GM21447 (cell line): ENCODE measurements around the gene IL1R1.

Experiments
- ATAC-seq: cut with Tn5 transposase; IDR thresholded peaks from one replicate; pipeline ENCODE4 v1.9.1; 2021; ENCODE audit not compliant: unreplicated experiment

The IL1R1 gene

GRCh38 chr2:102137138-102137537 is 5.4 kb upstream of the IL1R1 start:
- ATAC-seq: no peak

GRCh38 chr2:102138331-102138730 is 4.2 kb upstream of the IL1R1 start:
- ATAC-seq: no peak

DNA sequence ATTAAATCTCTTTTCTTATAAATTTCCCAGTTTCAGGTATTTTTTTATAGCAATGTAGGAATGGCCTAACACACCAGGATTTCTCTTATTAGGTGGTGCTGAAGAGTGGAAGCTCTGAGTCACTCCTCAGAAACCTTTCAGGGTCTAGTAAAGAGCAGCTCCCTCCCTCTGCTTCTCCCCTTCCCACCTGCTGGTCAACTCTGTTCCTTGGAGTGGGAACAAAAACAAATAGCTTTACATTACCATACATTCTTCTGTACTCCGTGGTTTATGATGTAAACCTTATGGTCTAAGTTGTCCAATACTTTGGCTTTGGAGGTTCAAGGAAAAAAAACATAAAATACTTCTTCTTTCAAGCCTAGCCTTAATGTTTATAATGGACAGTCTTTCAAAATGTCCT is 2.7 kb upstream of the IL1R1 start:
- no peak for ATAC-seq

- ATAC-seq: no peak
These were observed 2.2 kb upstream of the IL1R1 start for GRCh38 chr2:102140377-102140776.

- ATAC-seq: no peak
These were observed 1.3 kb upstream of the IL1R1 start for GRCh38 chr2:102141011-102141943.

DNA sequence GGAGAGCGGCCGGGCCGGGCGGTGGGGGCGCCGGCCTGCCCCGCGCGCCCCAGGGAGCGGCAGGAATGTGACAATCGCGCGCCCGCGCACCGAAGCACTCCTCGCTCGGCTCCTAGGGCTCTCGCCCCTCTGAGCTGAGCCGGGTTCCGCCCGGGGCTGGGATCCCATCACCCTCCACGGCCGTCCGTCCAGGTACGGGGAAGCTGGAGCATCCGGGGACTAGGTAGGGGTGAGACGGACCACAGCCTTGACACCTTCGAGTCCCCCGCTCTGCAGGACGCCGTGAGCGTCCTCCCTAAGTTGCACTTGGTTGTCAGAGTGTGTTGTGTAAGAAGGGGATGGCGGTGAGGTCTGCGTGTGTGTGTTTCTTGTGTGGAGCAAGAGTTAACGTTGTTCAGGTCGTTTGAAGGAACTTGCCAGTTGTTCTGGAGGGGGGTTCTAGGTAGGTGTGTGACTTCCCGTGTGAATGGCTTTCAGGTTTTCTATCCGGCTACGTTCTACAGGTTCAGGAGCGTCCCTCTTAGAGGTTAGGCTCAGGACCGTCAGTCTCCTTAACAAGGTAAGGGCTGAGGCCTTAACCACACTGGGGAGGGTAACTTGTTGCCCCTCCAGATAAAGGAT is 393 bp downstream of the IL1R1 start:
- no peak for ATAC-seq

- no peak for ATAC-seq
These were observed 972 bp downstream of the IL1R1 start for GRCh38 chr2:102143450-102143985.

DNA sequence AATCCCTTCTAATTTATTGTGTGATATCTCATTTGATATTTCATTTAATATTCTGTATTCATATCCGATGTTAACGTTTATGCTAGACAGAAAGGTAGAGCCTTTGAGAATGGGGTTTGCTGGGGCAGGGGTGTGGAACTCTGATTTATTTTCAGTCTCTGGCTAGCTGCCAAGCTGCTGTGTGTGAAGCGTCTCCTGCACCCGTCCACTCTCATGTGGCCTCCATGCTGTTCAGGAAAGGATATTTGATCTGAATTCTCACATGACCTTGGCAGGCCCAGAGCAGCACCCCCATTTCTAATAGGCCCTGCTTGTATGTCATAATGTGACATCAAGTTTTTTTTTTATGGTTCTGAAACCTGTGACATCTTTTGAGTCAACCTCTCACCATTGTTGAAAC is 1.6 kb downstream of the IL1R1 start:
- no peak for ATAC-seq

DNA sequence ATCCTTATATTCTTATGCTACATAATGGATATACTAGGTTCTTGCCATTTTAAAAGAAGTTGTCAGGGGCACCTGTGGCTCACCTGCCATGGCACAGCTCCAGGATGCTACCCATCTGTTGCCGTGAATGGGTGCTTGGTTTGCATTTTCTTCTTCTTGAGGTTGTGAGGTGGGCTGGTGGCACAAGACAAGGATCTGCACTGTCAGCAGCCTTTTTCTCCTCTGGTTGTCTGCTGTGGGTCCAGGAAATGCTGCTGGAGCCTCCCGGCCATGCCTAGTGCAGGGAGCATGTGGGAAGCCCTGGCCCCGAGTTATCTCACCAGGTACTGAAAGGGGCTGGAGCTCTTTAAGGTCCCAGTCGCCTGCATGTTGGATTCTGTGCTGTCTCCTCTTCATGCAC is 2.6 kb downstream of the IL1R1 start:
- ATAC-seq: no peak

- no peak for ATAC-seq
These were observed 3.4 kb downstream of the IL1R1 start for GRCh38 chr2:102145934-102146333.

GRCh38 chr2:102147935-102148334 is 5.4 kb downstream of the IL1R1 start:
- ATAC-seq: no peak

DNA sequence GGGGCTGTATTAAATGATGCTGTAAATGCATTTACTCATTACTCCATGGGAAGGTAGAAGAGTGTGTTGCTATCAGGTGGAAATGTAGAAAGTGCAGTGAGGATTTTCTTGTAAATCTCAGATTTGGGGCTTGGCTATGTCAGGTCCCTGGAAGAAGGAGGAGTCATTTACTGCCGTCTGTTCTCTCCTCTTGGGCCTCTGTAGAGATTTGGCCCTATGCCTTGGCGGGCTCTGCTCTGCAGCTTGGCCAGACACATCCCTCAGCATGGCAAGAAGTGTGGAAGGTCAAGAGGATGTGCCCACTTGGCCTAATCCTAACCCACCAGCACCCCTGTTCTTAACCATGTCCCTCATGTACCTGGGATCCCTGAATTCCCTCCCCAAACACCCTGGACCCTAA is 6.7 kb downstream of the IL1R1 start:
- no peak for ATAC-seq

DNA sequence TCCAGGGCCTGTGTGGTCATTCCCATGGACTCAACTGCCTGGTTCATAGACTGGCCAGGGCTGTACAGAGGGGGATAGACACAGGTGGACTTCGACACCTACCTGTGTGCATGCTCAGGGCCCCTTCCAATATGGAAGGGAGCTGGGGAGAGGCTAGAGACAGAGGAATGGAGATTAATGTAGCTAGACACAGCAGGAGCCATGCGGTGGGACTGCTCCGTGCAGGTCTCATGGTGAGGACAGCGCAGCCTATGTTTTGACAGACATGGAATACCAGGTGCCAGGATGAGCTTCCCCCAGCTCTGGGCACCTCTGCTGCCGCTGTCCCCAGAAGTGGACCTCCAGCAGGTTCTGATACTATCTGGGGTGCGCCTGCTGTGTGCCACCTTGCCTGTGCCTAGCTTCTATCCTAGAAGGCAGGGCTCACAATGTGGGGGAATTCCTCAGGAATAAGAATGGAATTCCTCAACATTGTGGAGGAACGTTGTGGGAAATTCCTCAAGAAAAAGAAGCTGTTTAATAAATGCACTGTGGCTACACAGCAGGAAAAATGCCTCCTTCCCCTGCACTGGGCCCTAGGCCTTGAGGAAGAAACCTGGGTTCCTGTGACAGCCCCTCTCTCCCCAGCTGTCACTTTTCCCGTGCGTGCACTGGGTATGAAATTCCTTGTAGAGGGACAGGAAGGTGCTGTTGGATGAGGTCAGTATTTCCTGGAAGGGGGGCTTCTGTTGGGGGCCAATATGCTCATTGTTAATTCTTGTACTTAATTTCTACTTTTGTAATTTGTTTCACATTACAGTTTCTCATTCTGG is 7.3 kb downstream of the IL1R1 start:
- ATAC-seq: no peak

DNA sequence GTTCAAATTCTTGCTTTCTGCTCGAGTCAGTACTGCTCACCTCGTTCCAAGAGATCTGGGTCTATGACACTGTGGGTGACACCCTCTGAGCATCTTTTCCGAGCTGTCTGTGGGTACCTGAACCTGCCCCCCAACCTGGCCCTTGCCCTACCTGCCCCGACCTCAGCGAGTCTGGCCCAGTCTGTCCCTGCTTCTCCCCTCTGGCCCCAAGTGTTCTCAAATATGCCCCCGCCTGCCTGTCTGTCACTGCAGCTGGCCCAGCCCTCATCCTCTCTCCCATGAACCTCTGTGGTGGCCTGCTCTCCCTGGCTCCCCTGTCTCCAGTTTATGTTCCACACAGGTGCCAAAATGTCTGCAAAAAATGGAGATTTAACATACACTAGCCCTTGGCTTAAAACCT is 11.8 kb downstream of the IL1R1 start:
- ATAC-seq: no peak

DNA sequence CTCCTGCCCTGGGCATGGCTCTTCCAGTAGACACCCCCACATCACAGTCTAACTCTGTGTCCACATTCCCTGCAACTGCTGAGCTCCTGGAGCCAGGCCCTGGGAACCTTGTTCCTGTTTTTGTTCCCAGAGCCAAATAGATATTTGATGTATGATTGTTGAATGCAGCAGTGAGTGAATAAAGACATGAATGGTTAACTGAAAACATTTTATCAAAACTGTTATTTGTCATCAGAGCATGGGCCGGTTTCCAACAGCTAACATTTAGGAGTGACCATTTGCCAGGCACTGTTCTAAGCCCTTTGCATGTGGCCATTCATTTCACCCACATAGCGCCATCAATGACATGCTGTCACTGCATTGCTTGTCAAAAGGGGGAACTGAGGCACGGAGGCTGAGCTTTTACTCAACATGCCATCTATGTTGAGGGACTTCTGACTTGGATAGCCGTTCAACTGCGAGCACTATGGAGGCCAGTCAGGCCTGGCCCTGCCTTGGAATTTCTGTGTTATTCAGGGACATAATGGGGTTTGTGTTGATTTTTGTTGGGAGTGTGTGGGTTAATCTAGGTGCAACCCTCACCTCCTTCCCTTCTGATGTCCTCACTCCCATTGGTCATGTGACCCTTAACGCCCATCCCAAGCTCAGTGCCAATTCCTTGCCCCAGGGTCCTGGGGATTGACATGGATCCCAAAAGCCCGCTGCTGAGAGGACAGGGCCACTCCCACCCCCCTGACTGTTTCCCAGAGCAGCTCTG is 12.6 kb downstream of the IL1R1 start:
- no peak for ATAC-seq

GRCh38 chr2:102155703-102156515 is 13.4 kb downstream of the IL1R1 start:
- no peak for ATAC-seq

- no peak for ATAC-seq
These were observed 15.6 kb downstream of the IL1R1 start for GRCh38 chr2:102158011-102158755.

DNA sequence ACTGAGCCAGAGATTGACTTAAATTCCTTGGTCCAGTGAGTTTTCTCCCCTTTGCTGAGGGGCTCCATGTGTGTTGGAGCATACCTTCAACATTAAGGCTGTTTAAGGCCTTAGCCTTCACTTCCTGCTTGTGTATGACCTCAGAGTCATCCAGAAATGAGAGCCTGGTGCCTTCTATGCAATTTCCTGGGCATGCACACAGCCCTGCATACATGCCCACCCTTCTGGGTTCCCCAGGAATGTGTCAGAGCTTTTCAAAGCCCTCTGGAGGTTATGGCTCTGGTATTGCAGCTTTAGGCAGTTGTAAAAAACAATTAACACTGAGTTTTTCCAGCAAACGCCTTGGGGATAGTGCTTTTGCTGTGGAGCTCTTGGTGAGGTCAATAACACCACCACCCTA is 16.7 kb downstream of the IL1R1 start:
- no peak for ATAC-seq

DNA sequence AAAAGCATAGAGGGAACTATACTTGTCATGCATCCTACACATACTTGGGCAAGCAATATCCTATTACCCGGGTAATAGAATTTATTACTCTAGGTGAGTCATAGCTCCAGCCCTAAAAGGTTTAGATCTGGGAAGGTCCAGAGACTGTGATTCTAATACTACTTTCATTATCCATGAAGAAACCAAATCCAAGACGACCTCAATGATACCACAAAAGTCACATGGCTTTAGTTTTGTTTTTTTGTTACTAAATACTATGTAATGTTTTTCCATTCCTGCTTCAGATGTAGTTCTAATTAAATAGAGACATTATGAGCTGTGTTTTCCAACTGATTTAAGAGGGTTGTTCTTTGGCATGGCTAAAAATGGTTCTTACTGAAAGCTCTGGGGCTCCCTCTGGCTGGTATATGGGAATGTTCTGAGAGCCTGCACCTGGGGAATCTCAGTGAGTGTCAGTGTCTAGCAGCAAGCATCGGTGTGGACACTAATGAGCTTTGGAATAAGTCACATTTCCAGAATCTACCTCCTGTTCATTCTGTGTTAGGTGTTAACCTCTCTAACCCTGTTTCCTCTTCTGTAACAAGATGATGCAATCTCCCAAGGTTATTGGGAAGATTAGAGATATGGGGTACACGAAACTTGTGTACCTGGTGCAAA is 23.8 kb downstream of the IL1R1 start:
- ATAC-seq: no peak
